Cardiac fibroblast (primary cell): ENCODE data around the gene TLE7.
A peak's percentile ranks its signal among the peaks of the same experiment; 100 is the strongest.

Experiments
- DNase-seq, 2 donors: peaks; one replicate each; pipeline versions ENCODE4 v3.0.0 to v3.0.0-alpha.2; 2010; ENCODE audit warnings: low read depth in 2 of 2
- H3K4me3 ChIP-seq, 2 donors: replicated peaks in 1 of 2; 1 replicate in 1 of 2; 2 replicates in 1 of 2; pipeline ENCODE4 v1.5.1; 2011; ENCODE audit warnings: low read depth in 2 of 2, low read length in 2 of 2, mild to moderate bottlenecking in 2 of 2, moderate library complexity in 1 of 2
- TF ChIP-seq, protein P1 (sequence below): IDR thresholded peaks from one replicate; pipeline ENCODE4 v1.5.1; 2011; ENCODE audit warnings: low read depth, mild to moderate bottlenecking, low read length, inconsistent platforms

Gene TLE7

DNA sequence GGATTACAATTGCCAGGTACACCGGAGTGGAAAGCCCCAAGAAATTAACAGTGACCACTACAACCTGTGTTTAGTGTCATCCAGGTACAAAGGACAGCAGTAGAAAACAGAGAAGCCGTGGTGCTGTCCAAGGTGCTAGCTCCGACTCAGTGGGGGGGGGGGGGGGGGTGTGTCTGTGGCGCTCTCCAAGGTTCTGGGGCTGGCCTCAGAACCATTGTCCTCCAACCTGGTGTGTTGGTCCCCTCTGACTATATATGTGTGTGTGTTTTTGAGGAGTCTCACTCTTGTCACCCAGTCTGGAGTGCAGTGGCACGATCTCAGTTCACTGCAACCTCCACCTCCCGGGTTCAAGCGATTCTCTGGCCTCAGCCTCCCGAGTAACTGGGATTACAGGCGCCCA is 26.0 kb upstream of the TLE7 start:
- TF ChIP-seq, protein P1, sequence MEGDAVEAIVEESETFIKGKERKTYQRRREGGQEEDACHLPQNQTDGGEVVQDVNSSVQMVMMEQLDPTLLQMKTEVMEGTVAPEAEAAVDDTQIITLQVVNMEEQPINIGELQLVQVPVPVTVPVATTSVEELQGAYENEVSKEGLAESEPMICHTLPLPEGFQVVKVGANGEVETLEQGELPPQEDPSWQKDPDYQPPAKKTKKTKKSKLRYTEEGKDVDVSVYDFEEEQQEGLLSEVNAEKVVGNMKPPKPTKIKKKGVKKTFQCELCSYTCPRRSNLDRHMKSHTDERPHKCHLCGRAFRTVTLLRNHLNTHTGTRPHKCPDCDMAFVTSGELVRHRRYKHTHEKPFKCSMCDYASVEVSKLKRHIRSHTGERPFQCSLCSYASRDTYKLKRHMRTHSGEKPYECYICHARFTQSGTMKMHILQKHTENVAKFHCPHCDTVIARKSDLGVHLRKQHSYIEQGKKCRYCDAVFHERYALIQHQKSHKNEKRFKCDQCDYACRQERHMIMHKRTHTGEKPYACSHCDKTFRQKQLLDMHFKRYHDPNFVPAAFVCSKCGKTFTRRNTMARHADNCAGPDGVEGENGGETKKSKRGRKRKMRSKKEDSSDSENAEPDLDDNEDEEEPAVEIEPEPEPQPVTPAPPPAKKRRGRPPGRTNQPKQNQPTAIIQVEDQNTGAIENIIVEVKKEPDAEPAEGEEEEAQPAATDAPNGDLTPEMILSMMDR = no peak
- peak; percentile 37 to 42 for DNase-seq
- no peak overlapping the region for H3K4me3 ChIP-seq

GRCh38 chr16:71464231-71464630 is 22.4 kb upstream of the TLE7 start:
- TF ChIP-seq, protein P1 = no peak
- no peak for DNase-seq
- no peak overlapping the region for H3K4me3 ChIP-seq

GRCh38 chr16:71461686-71462648 is 20.1 kb upstream of the TLE7 start, which contains the start of gene ZNF23:
Gene ZNF23 (minus strand): TSS chr16:71462247. CDS start chr16:71456796, 5,451 bp downstream.
- DNase-seq = peak; percentile 80 to 82
- H3K4me3 ChIP-seq = peak within 1 kb of the TSS; percentile 83 to 99
- TF ChIP-seq, protein P1 = no peak

DNA sequence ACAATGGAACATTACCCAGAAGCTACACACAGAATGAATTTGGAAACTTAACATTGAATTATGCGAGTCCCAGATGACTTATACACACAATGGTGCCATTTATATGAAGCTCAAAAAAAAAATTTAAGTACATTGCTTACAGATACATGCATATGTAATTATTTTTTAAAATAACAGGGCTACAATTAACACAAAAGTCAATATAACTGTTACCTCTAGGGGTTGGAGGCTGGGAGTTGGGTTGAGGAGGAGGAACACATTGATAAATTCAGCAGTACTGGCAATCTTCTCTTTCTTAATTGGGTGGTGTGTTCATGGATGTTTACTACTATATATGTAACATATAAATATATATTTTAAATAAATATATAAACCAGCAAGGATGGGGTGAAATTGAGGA is 19.1 kb upstream of the TLE7 start:
- TF ChIP-seq, protein P1 = no peak
- no peak for DNase-seq
- H3K4me3 ChIP-seq = peak overlapping the region; percentile 83 to 99

DNA sequence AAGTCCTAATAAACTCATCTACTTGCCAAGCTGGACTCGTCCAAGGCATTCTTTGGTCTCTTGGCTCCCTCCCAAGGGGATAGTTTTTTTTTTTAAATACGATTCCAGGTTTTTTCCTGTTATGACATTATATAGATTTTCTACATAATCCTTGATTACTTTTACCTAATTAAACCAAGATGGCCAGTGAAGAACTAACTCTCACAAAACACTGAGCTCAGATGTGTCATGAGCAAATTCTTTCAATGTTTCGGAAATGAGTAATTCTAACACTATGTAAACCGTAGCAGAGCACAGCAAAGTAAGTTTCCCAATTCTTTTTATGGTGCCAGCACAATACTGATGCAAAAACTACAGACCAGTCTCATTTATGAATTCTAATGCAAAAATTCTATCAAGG is 18.4 kb upstream of the TLE7 start:
- TF ChIP-seq, protein P1 = no peak
- peak overlapping the region in 1 of 2 donors; percentile 99 for H3K4me3 ChIP-seq
- DNase-seq = peak; percentile 72 to 80

DNA sequence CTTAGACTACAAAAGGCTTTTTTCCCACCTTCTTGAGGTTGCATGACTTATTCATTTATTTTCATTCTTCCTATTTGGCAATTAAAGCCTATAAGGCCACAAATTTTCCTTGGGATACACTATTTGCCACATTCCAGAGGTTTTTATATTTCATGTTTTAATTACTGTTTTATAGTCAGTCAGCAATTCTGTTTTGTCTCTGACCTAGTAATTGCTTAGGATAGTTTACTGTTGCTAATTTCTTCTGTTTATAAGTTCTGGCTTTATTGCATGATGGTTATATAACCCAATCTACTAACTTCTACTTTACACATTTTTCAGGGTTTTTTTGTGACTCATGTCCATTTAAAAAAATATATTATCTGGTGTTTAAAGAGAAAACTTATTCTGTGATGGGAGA is 17.7 kb upstream of the TLE7 start:
- TF ChIP-seq, protein P1 = no peak
- H3K4me3 ChIP-seq = no peak overlapping the region
- no peak for DNase-seq

DNA sequence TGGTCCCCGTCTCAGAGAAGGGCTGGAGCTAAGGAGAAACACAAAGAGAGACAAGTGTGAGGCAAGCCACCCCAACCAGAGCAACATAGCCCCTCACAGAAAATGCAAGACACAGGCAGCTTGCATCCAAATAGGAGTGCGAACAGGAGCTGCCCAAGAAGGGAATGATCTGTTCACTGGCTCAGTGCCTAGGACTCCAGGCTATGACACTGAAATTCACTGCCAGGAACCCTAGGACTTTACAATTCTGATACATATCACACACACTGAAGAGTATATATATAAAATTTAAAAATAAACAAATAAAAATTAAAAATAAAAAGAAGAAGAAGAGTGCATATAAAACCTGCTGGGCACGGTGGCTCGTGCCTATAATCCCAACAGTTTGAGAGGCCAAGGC is 14.9 kb upstream of the TLE7 start:
- DNase-seq = no peak
- TF ChIP-seq, protein P1 = no peak

More for the DNA sequence above, 14.9 kb upstream of the TLE7 start:
- no peak overlapping the region for H3K4me3 ChIP-seq
